Non-pigmented ciliary epithelial cell (primary cell): ENCODE measurements around the gene SNUPN.
"Not testable (repeated sequence)": the region's sequence is repeated elsewhere in the genome, so short reads cannot be mapped to it uniquely, and the experiment has no call there.

Experiments used
- DNase-seq: peaks from one replicate; pipeline ENCODE4 v3.0.0-alpha.2; 2010; ENCODE audit warnings: low read depth

SNUPN gene

DNA sequence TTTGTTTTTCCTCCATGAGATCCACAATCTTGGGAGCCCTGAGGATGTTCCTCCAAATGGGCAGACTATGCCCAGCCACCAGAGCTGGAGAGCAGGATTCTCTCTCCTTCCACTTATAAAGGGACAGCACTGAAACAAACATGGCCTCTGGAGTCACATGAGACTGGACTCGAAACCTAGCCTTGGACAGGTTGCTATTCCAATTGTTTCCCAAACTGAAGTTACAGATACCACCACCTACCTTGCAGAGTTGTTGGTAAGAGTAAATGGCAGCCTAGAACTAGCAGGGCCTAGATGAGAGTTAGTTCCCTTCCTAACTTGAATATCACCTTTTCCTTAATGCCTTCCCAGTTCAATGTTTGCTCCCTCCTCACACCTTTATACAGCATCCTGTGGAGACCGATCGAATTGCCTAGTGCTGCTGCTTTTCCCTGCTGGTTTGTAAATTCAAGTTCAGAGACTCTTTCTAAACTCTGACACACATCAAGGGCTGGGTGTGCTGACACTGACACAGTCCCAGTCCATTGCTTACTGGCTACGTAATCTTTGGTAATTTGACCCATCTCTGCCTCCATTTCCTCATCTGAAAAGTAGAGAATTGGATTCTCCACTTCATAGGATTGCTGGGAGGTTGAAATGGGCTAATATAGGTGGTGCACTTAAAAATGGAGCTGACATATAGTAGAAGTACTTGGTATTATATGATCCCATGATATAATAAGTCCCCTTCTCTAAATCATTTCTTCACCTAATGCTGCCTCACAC lies 11.9 kb upstream of the SNUPN start:
- DNase-seq = no peak

- DNase-seq = no peak
Observed at GRCh38 chr15:75636026-75636425, 10.5 kb upstream of the SNUPN start.

DNA sequence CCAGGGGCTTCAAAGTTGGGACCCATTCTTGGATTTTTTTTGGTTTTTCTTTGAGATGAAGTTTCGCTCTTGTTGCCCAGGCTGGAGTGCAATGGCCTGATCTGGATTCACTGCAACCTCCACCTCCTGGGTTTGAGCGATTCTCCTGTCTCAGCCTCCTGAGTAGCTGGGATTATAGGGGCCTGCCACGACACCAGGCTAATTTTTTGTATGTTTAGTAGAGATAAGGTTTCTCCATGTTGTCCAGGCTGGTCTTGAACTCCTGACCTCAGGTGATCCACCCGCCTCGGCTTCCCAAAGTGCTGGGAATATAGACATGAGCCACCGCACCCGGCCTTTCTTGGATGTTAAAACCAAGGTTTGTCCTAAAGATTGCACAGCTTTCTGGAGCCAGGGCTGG lies 8.4 kb upstream of the SNUPN start:
- DNase-seq = not testable (repeated sequence)

DNA sequence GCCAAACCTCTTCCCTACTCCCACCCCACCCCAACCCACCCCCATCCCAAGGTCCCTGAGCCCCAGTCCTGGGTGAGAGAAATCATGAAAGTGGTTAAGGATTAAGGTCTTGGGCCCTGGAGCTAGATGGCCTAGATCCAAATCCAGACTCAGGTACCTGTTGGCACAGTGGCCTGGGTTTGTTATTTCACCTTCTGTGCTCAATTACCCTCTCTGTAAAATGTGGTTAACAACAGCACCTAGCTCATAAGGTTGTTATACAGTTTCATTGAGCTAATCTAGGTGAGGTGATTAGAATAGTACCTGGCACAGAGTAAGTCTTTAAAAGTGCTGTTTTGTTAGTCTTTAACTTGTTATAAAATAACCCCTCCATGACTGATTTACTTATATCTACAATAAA lies 6.4 kb upstream of the SNUPN start:
- DNase-seq = no peak

DNA sequence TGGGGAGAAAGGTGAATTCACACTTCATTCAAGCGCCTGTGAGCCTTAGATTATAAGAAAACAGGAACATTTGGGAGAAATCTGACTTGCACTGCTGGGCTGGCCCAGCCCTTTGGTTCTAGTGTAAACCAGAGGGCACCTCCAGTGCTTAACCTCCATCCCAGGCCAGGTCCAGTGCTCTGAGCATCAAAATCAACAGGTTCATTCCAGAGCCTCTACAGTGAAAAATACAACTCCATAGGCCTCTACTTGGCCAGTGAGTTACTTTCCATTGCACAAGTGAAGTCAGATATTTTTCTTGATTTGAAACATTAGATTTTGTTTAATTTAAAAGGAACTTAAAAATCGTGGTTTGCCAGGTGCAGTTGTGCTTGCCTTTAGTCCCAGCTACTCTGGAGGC lies 3.0 kb downstream of the SNUPN start:
- DNase-seq = no peak

DNA sequence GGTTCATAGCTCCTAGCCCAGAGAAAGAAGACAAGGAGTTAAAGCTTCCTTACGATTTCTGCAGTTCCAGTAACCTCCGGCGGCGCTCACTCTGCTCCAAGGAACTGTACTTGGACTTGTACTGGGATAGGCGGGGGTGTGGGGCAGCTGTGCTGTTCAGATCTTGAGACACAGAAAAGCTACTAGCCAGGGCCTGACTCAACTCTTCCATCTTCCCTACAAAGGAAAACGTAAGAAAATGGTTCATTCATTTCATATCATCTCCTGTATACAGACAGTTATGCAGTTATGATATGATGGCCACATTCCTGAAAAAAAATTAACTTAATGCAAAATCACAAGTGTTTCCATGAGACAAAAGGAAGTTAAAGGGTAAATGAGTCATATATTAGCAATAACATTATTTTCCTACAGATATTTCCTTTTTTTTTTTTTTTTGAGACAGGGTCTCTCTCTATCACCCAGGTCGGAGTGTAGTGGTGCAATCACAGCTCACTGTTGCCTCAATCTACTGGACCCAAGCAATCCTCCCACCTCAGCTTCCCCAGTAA lies 4.6 kb downstream of the SNUPN start:
- DNase-seq = peak; percentile 80

DNA sequence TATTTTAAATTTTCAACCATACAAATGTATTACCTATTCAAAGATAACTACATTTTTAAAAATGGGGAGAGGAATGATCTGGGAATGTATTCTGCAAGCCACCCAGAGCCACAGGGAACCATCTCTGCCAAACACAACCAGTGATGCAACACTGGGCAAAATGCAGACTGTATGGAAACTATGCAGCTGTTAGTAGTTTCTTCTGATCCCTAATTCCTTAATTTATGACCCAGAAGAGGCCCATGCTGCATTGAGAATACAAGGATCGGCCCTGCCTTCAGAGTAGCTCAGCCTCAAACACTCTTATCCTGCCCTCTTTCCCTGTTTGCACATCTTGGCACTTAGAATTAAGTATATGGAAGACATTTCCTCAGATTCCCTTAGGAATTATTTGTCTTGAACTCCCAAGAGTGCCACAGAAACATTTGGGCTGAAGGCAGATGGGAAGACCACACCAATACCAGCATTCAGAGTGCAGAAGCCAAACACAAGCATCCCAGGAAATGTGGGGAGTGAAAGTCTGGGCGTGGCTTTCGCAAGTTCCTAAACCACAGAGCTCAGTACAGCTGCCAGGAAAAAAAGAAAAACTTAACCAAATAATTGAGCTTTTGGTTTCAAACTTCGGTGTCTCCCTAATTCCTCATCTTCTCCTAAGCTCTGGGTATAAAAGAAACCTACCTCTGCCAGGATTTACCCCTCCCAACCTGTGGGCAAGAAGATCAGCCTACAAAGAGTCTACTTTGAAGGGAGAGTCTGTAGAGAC lies 5.3 kb downstream of the SNUPN start:
- DNase-seq = no peak

DNA sequence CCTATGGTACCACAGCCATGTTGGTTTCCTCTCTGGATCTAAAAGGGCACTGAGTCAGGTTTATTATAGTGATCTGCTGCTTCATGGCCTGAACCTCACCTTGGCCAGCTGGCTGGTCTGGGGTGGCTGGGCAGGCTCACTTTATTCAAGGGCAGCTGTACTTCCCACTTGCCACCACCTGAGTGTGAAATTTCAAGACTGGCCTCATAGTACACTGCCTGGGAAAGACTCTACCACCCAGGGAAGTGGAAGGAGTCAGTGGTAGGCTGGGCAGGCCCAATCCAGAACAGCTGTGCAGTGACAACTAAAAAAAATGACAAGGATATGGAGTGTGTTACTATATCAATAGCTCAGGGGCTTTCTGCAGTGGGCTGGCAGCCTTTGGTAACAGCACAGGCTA lies 8.8 kb downstream of the SNUPN start:
- no peak for DNase-seq

- DNase-seq = no peak
Observed at GRCh38 chr15:75606711-75607699, 18.5 kb downstream of the SNUPN start.

DNA sequence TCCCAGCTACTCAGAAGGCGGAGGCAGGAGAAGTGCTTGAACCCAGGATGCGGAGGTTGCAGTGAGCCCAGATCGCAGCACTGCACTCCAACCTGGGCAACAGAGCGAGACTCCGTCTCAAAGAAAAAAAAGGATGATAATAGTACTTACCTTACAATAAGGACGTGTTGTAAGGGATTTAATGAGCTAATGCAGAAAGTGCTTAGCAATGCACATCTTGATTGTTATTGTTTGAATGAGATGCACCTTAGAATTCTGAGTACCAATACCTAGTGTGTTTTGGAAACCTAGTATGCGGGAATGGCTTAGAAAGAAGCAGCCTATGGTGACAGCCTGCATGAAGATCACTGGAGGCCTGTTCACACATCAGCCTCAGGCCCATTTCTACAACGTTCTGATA lies 19.5 kb downstream of the SNUPN start:
- no peak for DNase-seq

GRCh38 chr15:75599401-75599800 lies 26.1 kb downstream of the SNUPN start:
- DNase-seq = no peak

DNA sequence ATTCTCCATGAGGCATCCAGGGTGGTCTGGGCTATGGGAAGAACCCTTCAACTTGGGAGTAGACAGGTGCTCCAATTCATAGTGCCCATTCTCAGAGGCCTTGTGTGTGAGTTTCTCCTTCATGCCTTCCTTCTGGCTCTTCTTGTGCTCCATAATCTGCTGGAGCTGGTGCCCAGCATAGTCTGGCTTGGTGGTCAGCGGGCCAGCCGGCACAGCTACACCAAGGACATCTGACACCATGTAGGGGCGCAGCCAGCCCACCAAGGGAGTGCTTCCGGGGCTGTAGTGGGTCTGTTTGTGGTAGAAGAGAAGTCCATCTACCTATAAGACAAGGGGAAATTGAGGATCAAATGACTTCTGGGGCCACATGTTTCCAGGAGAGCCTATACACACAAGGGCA lies 27.2 kb downstream of the SNUPN start:
- DNase-seq = no peak

GRCh38 chr15:75597667-75598341 lies 27.7 kb downstream of the SNUPN start:
- no peak for DNase-seq

- DNase-seq = no peak
Observed at GRCh38 chr15:75596703-75597345, 28.7 kb downstream of the SNUPN start.

DNA sequence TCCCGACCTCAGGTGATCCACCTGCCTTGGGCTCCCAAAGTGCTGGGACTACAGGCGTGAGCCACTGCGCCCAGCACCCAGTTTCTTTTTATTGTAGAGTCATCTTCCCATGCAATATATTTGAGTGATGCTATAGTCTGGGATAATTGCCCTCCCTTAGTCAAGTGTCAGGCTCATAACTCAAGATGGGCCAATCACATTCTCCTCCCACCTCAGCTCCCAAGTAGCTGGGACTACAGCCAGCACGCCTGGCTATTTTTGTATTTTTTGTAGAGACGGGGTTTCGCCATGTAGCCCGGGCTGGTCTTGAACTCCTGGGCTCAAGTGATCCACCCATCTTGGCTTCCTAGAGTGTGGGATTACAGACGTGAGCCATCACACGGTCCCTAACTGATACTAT lies 31.2 kb downstream of the SNUPN start:
- DNase-seq = no peak

DNA sequence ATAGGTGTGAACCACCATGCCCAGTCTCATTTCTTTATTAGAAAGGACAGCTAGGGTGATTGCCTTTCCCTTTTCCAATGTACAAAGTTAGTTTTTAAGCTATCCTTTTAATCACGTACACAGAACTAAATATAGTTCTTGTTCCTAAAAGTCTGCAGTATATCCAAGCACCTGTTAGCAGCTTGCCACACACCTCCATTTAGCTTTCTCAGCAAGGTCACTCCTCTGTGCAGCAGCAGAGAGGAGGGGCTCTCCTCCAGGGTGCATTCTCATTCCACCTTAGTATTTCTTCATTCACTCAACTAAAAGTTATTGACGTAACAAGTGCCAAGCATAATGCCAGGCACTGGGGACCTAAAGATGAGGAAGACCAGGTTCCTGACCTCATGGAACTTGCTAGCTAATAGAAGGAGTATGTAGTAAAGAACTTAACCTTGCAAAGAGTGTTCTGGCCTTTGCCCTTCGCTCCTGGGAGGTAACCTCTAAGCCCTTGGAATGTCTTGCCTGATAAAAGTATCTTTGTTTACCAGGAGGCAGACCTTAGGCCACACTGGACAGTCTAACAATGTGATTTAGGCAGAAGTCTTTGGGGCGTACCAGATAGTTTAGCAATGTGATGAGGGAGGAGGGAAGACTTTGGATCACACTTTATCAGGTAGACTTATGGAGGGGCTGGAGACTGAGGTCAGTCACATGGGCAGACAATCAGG lies 33.7 kb downstream of the SNUPN start:
- DNase-seq = no peak

GRCh38 chr15:75590239-75590638 lies 35.3 kb downstream of the SNUPN start:
- DNase-seq = no peak

DNA sequence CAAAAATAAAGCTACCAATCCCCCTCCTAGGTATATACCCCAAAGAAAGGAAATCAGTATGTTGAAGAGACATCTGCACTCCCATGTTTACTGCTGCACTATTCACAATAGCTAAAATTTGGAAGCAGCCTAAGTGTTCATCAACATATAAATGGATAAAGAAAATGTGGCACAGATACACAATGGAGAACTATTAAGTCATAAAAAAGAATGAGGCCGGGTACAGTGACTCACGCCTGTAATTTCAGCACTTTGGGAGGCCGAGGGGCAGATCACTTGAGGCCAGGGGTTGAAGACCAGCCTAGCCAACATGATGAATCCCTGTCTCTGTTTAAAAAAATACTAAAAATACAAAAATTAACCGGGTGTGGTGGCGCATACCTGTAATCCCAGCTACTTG lies 36.5 kb downstream of the SNUPN start:
- no peak for DNase-seq

DNA sequence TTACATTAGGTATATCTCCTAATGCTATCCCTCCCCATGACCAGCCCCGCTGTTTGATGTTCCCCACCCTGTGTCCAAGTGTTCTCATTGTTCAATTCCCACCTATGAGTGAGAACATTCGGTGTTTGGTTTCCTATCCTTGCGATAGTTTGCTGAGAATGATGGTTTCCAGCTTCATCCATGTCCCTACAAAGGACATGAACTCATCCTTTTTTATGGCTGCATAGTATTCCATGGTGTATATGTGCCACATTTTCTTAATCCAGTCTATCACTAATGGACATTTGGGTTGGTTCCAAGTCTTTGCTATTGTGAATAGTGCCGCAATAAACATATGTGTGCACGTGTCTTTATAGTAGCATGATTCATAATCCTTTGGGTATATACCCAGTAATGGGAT lies 39.1 kb downstream of the SNUPN start:
- not testable (repeated sequence) for DNase-seq

GRCh38 chr15:75584121-75584520 lies 41.4 kb downstream of the SNUPN start:
- DNase-seq = no peak
